HepG2 (cell line): ENCODE measurements around the gene ZNF189. TPM values are rescaled to one million over a fixed set of nuclear protein-coding genes. Genes with fewer than 3 reads are reported as not detected.

Experiments used
- GTF3A ChIP-seq: sonication (generic); formaldehyde crosslinking; conservative IDR thresholded peaks from 2 replicates; pipeline ENCODE4 v1.4.0; 2020; ENCODE audit warnings: mild to moderate bottlenecking, missing genetic modification reagents
- IRX3 ChIP-seq: sonication (generic); formaldehyde crosslinking; IDR thresholded peaks from 2 replicates; pipeline ENCODE4 v1.8.1; 2023; ENCODE audit warnings: mild to moderate bottlenecking, low read depth, missing genetic modification reagents, borderline replicate concordance
- MAFG ChIP-seq: sonication (generic); formaldehyde crosslinking; IDR thresholded peaks from 2 replicates; pipeline ENCODE4 v1.5.1; 2020; ENCODE audit warnings: mild to moderate bottlenecking, missing genetic modification reagents
- PLRG1 ChIP-seq: fragments of 450-650 bp; conservative IDR thresholded peaks from 2 replicates; pipeline ENCODE4 v1.6.1; 2016
- SALL2 ChIP-seq: sonication (generic); formaldehyde crosslinking; IDR thresholded peaks from 2 replicates; pipeline ENCODE4 v1.8.1; 2023; ENCODE audit warnings: mild to moderate bottlenecking, missing genetic modification reagents, inconsistent platforms
- ZBTB38 ChIP-seq: sonication (generic); formaldehyde crosslinking; IDR thresholded peaks from 2 replicates; pipeline ENCODE4 v1.5.1; 2020; ENCODE audit warnings: mild to moderate bottlenecking, missing genetic modification reagents
- ZIK1 ChIP-seq: sonication (generic); formaldehyde crosslinking; IDR thresholded peaks from 2 replicates; pipeline ENCODE4 v1.5.0; 2020; ENCODE audit warnings: mild to moderate bottlenecking, low read depth, missing genetic modification reagents, borderline replicate concordance
- ZNF512B ChIP-seq: sonication (generic); formaldehyde crosslinking; IDR thresholded peaks from 2 replicates; pipeline ENCODE4 v1.5.1; 2020; ENCODE audit warnings: missing genetic modification reagents, mild to moderate bottlenecking, borderline replicate concordance
- ZSCAN20 ChIP-seq: sonication (generic); formaldehyde crosslinking; IDR thresholded peaks from 2 replicates; pipeline ENCODE4 v1.4.0; 2020; ENCODE audit warnings: missing genetic modification reagents, mild to moderate bottlenecking, borderline replicate concordance
- polyA plus RNA-seq, 8 experiments: library from polyadenylated mRNA; depleted of rRNA in 3 of 8; stranded (reverse) in 7 of 8; unstranded in 1 of 8; fragments of >200 nt; fragmentation: Illumina TruSeq in 4 of 8; extraction: Trizol in 4 of 8; gene quantifications; 2 replicates each; pipeline versions ENCODE4 v1.2.1 to v1.2.3, GENCODE V29; 2011 to 2016; ENCODE audit warnings: low read depth in 4 of 8, missing spikeins in 1 of 8, mixed read lengths in 1 of 8; ENCODE audit not compliant: insufficient read depth in 1 of 8
- total RNA-seq, 5 experiments: library from RNA; depleted of rRNA; stranded (reverse); fragments of >200 nt; fragmentation: Illumina TruSeq; extraction: Trizol; gene quantifications; 2 replicates each; pipeline ENCODE4 v1.2.3, GENCODE V29; 2016; ENCODE audit warnings: low read depth in 1 of 5
- TF ChIP-seq, protein P1 (sequence below): sonication (generic); formaldehyde crosslinking; IDR thresholded peaks from one replicate; pipeline ENCODE4 v1.5.1; 2020; ENCODE audit warnings: mild to moderate bottlenecking, missing genetic modification reagents; ENCODE audit errors: not compliant biosample characterization
- TF ChIP-seq, protein P2 (sequence below): sonication (generic); formaldehyde crosslinking; IDR thresholded peaks from 2 replicates; pipeline ENCODE4 v1.4.0; 2020; ENCODE audit warnings: missing genetic modification reagents
- TF ChIP-seq, protein P3 (sequence below): sonication (generic); formaldehyde crosslinking; IDR thresholded peaks from 2 replicates; pipeline ENCODE4 v1.5.1; 2020; ENCODE audit warnings: mild to moderate bottlenecking, missing genetic modification reagents, moderate library complexity

ZNF189 gene
- total and polyA plus RNA-seq, 2 of the 13 experiments (the other 11 are each of a cell fraction or from before 2014, with no cell fraction given) = 8.4 to 50.0 TPM

- TF ChIP-seq, protein P1, sequence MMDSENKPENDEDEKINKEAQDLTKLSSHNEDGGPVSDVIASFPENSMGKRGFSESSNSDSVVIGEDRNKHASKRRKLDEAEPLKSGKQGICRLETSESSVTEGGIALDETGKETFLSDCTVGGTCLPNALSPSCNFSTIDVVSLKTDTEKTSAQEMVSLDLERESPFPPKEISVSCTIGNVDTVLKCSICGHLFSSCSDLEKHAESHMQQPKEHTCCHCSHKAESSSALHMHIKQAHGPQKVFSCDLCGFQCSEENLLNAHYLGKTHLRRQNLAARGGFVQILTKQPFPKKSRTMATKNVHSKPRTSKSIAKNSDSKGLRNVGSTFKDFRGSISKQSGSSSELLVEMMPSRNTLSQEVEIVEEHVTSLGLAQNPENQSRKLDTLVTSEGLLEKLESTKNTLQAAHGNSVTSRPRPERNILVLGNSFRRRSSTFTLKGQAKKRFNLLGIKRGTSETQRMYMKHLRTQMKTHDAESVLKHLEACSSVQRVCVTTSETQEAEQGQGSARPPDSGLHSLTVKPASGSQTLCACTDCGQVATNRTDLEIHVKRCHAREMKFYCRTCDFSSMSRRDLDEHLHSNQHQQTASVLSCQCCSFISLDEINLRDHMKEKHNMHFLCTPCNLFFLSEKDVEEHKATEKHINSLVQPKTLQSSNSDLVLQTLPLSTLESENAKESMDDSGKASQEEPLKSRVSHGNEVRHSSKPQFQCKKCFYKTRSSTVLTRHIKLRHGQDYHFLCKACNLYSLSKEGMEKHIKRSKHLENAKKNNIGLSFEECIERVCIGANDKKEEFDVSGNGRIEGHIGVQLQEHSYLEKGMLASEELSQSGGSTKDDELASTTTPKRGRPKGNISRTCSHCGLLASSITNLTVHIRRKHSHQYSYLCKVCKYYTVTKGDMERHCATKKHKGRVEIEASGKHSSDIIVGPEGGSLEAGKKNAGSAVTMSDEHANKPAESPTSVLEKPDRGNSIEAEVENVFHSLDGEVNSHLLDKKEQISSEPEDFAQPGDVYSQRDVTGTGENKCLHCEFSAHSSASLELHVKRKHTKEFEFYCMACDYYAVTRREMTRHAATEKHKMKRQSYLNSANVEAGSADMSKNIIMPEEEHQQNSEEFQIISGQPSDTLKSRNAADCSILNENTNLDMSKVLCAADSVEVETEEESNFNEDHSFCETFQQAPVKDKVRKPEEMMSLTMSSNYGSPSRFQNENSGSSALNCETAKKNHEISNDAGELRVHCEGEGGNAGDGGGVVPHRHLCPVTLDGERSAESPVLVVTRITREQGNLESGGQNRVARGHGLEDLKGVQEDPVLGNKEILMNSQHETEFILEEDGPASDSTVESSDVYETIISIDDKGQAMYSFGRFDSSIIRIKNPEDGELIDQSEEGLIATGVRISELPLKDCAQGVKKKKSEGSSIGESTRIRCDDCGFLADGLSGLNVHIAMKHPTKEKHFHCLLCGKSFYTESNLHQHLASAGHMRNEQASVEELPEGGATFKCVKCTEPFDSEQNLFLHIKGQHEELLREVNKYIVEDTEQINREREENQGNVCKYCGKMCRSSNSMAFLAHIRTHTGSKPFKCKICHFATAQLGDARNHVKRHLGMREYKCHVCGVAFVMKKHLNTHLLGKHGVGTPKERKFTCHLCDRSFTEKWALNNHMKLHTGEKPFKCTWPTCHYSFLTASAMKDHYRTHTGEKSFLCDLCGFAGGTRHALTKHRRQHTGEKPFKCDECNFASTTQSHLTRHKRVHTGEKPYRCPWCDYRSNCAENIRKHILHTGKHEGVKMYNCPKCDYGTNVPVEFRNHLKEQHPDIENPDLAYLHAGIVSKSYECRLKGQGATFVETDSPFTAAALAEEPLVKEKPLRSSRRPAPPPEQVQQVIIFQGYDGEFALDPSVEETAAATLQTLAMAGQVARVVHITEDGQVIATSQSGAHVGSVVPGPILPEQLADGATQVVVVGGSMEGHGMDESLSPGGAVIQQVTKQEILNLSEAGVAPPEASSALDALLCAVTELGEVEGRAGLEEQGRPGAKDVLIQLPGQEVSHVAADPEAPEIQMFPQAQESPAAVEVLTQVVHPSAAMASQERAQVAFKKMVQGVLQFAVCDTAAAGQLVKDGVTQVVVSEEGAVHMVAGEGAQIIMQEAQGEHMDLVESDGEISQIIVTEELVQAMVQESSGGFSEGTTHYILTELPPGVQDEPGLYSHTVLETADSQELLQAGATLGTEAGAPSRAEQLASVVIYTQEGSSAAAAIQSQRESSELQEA (CRISPR knock-in tag) = no peak
- 0 out of 2 replicates have a peak, but pooled peaks have one; percentile 63 for TF ChIP-seq ZBTB38 (CRISPR knock-in tag)
- TF ChIP-seq IRX3 (CRISPR knock-in tag) = no peak
- TF ChIP-seq MAFG (CRISPR knock-in tag) = no peak
- no peak for TF ChIP-seq SALL2
- no peak for TF ChIP-seq GTF3A (CRISPR knock-in tag)
- TF ChIP-seq, protein P2, sequence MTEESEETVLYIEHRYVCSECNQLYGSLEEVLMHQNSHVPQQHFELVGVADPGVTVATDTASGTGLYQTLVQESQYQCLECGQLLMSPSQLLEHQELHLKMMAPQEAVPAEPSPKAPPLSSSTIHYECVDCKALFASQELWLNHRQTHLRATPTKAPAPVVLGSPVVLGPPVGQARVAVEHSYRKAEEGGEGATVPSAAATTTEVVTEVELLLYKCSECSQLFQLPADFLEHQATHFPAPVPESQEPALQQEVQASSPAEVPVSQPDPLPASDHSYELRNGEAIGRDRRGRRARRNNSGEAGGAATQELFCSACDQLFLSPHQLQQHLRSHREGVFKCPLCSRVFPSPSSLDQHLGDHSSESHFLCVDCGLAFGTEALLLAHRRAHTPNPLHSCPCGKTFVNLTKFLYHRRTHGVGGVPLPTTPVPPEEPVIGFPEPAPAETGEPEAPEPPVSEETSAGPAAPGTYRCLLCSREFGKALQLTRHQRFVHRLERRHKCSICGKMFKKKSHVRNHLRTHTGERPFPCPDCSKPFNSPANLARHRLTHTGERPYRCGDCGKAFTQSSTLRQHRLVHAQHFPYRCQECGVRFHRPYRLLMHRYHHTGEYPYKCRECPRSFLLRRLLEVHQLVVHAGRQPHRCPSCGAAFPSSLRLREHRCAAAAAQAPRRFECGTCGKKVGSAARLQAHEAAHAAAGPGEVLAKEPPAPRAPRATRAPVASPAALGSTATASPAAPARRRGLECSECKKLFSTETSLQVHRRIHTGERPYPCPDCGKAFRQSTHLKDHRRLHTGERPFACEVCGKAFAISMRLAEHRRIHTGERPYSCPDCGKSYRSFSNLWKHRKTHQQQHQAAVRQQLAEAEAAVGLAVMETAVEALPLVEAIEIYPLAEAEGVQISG (CRISPR knock-in tag) = peak; percentile 45
- TF ChIP-seq PLRG1 = no peak
- TF ChIP-seq, protein P3, sequence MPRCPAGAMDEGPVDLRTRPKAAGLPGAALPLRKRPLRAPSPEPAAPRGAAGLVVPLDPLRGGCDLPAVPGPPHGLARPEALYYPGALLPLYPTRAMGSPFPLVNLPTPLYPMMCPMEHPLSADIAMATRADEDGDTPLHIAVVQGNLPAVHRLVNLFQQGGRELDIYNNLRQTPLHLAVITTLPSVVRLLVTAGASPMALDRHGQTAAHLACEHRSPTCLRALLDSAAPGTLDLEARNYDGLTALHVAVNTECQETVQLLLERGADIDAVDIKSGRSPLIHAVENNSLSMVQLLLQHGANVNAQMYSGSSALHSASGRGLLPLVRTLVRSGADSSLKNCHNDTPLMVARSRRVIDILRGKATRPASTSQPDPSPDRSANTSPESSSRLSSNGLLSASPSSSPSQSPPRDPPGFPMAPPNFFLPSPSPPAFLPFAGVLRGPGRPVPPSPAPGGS (CRISPR knock-in tag) = peak; percentile 6; the same call in 1 of the 2 replicates
- no peak for TF ChIP-seq ZNF512B
- no peak for TF ChIP-seq ZSCAN20 (CRISPR knock-in tag)
- no peak for TF ChIP-seq ZIK1 (CRISPR knock-in tag)
These were observed 44.4 kb upstream of the ZNF189 start (continued) for GRCh38 chr9:101354143-101354764.
